Thymus (tissue), 11 donors: ENCODE results near the gene NBEA. TPM values are rescaled to one million over a fixed set of nuclear protein-coding genes. Genes with fewer than 3 reads are reported as not detected.
"Not testable (repeated sequence)": the region's sequence is repeated elsewhere in the genome, so short reads cannot be mapped to it uniquely, and the experiment has no call there.

Experiments used
- DNase-seq, 9 donors: peaks; one replicate each; pipeline ENCODE4 v3.0.0-alpha.2; 2013; ENCODE audit warnings: low spot score in 9 of 9, low read depth in 6 of 9, missing footprints in 1 of 9
- H3K27ac ChIP-seq, 2 donors: one replicate each; pipeline ENCODE4 v1.5.1; 2013; ENCODE audit warnings: control low read depth in 1 of 2, low read depth in 1 of 2, low read length in 1 of 2, mild to moderate bottlenecking in 1 of 2, moderate library complexity in 1 of 2
- H3K27me3 ChIP-seq, 2 donors: one replicate each; pipeline ENCODE4 v1.5.1; 2013; ENCODE audit warnings: low read length in 1 of 2; ENCODE audit not compliant: control insufficient read depth in 2 of 2, insufficient read depth in 1 of 2
- H3K36me3 ChIP-seq, 2 donors: one replicate each; pipeline ENCODE4 v1.5.1; 2013; ENCODE audit warnings: low read length in 1 of 2, mild to moderate bottlenecking in 1 of 2, moderate library complexity in 1 of 2; ENCODE audit not compliant: control insufficient read depth in 2 of 2, insufficient read depth in 2 of 2
- H3K4me1 ChIP-seq, 2 donors: one replicate each; pipeline ENCODE4 v1.5.1; 2013; ENCODE audit warnings: low read length in 2 of 2; ENCODE audit not compliant: control insufficient read depth in 2 of 2, insufficient read depth in 2 of 2
- H3K4me3 ChIP-seq, 2 donors: one replicate each; pipeline ENCODE4 v1.5.1; 2013; ENCODE audit warnings: low read length in 2 of 2, control low read depth in 1 of 2, mild to moderate bottlenecking in 1 of 2
- H3K9me3 ChIP-seq, 2 donors: one replicate each; pipeline ENCODE4 v1.5.1; 2013; ENCODE audit warnings: low read length in 1 of 2, mild to moderate bottlenecking in 1 of 2; ENCODE audit not compliant: control insufficient read depth in 2 of 2, insufficient read depth in 1 of 2
- WGBS: extraction: QIAGEN DNeasy Blood & Tissue Kit; methylation state at CpG from one replicate; pipeline ENCODE4 v1.1.7; 2013; 5-methylcytosine and 5-hydroxymethylcytosine counted together
- polyA plus RNA-seq: library from polyadenylated mRNA; stranded (reverse); fragments of 200-250 nt; gene quantifications from one replicate; pipeline ENCODE4 v1.2.3, GENCODE V29; 2013
- total RNA-seq: library from RNA; stranded (reverse); fragments of 120-200 nt; gene quantifications from one replicate; pipeline ENCODE4 v1.2.4, GENCODE V29; 2013
- donor health status: healthy.

The NBEA gene
- total and polyA plus RNA-seq, 2 donors, result 4.1 to 6.8 TPM

GRCh38 chr13:34914416-34914815 lies 27.7 kb upstream of the NBEA start:
- H3K27me3 ChIP-seq, result no peaks in the 10 kb centered on the region
- 8% methylated on average over 2 of the region's 2 CpGs for WGBS
- H3K4me3 ChIP-seq, result no peak overlapping the region
- no peak overlapping the region for H3K27ac ChIP-seq
- no peaks in the 10 kb centered on the region for H3K4me1 ChIP-seq
- no peak for DNase-seq
- no peaks in the 10 kb centered on the region for H3K9me3 ChIP-seq
- H3K36me3 ChIP-seq, result no peaks in the 10 kb centered on the region

- no peaks in the 10 kb centered on the region for H3K36me3 ChIP-seq
- H3K9me3 ChIP-seq, result no peaks in the 10 kb centered on the region
- 78% methylated on average over 1 of the region's 1 CpG for WGBS
- no peaks in the 10 kb centered on the region for H3K27me3 ChIP-seq
- H3K4me1 ChIP-seq, result no peaks in the 10 kb centered on the region
- peak in 2 of 9 donors; percentile 4 to 7 for DNase-seq
- no peak overlapping the region for H3K27ac ChIP-seq
- no peak overlapping the region for H3K4me3 ChIP-seq
These were observed 15.6 kb upstream of the NBEA start for GRCh38 chr13:34926508-34926907.

- H3K27me3 ChIP-seq, H3K9me3 ChIP-seq, H3K27ac ChIP-seq, H3K4me3 ChIP-seq, DNase-seq, H3K4me1 ChIP-seq, H3K36me3 ChIP-seq: not testable (repeated sequence)
- WGBS, result 95% methylated on average over 1 of the region's 1 CpG
These were observed 13.4 kb upstream of the NBEA start for GRCh38 chr13:34928676-34929075.

GRCh38 chr13:34931572-34931971 lies 10.5 kb upstream of the NBEA start:
- H3K27me3 ChIP-seq, result peaks cover 0 to 2% of the 10 kb centered on the region in 2 donors
- H3K4me3 ChIP-seq, result no peak overlapping the region
- no peaks in the 10 kb centered on the region for H3K36me3 ChIP-seq
- no peak for DNase-seq
- H3K9me3 ChIP-seq, result no peaks in the 10 kb centered on the region
- H3K27ac ChIP-seq, result no peak overlapping the region
- 88% methylated on average over 6 of the region's 6 CpGs for WGBS
- H3K4me1 ChIP-seq, result no peaks in the 10 kb centered on the region

GRCh38 chr13:34933349-34933748 lies 8.7 kb upstream of the NBEA start:
- Histone ChIP-seq H3K4me3 (no peak overlapping the region), H3K36me3 (no peaks in the 10 kb centered on the region), H3K27me3 (peaks cover 0 to 2% of the 10 kb centered on the region in 2 donors), H3K9me3 (no peaks in the 10 kb centered on the region), H3K4me1 (no peaks in the 10 kb centered on the region), H3K27ac (no peak overlapping the region)
- no peak for DNase-seq

- Histone ChIP-seq H3K4me3 (no peak overlapping the region), H3K27ac (no peak overlapping the region), H3K27me3 (peaks cover 0 to 2% of the 10 kb centered on the region in 2 donors), H3K4me1 (no peaks in the 10 kb centered on the region), H3K9me3 (no peaks in the 10 kb centered on the region), H3K36me3 (no peaks in the 10 kb centered on the region)
- DNase-seq, result no peak
- 90% methylated on average over 2 of the region's 2 CpGs for WGBS
These were observed 8.3 kb upstream of the NBEA start for GRCh38 chr13:34933786-34934185.

- no peak for DNase-seq
- no peak overlapping the region for H3K4me3 ChIP-seq
- 80% methylated on average over 5 of the region's 5 CpGs for WGBS
- H3K4me1 ChIP-seq, result no peaks in the 10 kb centered on the region
- no peaks in the 10 kb centered on the region for H3K9me3 ChIP-seq
- H3K36me3 ChIP-seq, result no peaks in the 10 kb centered on the region
- peaks cover 0 to 2% of the 10 kb centered on the region in 2 donors for H3K27me3 ChIP-seq
- no peak overlapping the region for H3K27ac ChIP-seq
These were observed 6.2 kb upstream of the NBEA start for GRCh38 chr13:34935841-34936240.

- 99% methylated on average over 1 of the region's 1 CpG for WGBS
- no peak for DNase-seq
- Histone ChIP-seq H3K9me3 (no peaks in the 10 kb centered on the region), H3K27ac (no peak overlapping the region), H3K4me1 (peaks cover 15 to 18% of the 10 kb centered on the region in 2 donors), H3K27me3 (peaks cover 0 to 16% of the 10 kb centered on the region in 2 donors), H3K36me3 (no peaks in the 10 kb centered on the region), H3K4me3 (no peak overlapping the region)
These were observed 2.3 kb upstream of the NBEA start for GRCh38 chr13:34939771-34940170.

- H3K4me1 ChIP-seq, result peaks cover 15 to 18% of the 10 kb centered on the region in 2 donors
- DNase-seq, result peak in 2 of 9 donors; percentile 0 to 3
- no peak overlapping the region for H3K27ac ChIP-seq
- H3K27me3 ChIP-seq, result peaks cover 0 to 15% of the 10 kb centered on the region in 2 donors
- H3K36me3 ChIP-seq, result no peaks in the 10 kb centered on the region
- WGBS, result 15% methylated on average over 13 of the region's 13 CpGs
- no peaks in the 10 kb centered on the region for H3K9me3 ChIP-seq
- peak overlapping the region; percentile 65 to 88 for H3K4me3 ChIP-seq
These were observed 635 bp upstream of the NBEA start for GRCh38 chr13:34941436-34941834.
